WTC11 (cell line): ENCODE measurements around the gene TCEAL3.
"Not testable (repeated sequence)": the region's sequence is repeated elsewhere in the genome, so short reads cannot be mapped to it uniquely, and the experiment has no call there.

Source experiments
- CTCF ChIP-seq: fragments of 200-600 bp; IDR thresholded peaks from 2 replicates; pipeline ENCODE4 v1.8.0; 2022; ENCODE audit warnings: antibody characterized with exemption
- E2F4 ChIP-seq: sonication (generic); formaldehyde crosslinking; IDR thresholded peaks from 2 replicates; pipeline ENCODE4 v1.8.1; 2022; ENCODE audit warnings: low read depth, mild to moderate bottlenecking, moderate library complexity, missing genetic modification reagents, borderline replicate concordance
- ESRRA ChIP-seq: sonication (generic); formaldehyde crosslinking; IDR thresholded peaks from 2 replicates; pipeline ENCODE4 v1.8.1; 2022; ENCODE audit warnings: mild to moderate bottlenecking, missing genetic modification reagents, borderline replicate concordance
- RELA ChIP-seq: sonication (generic); formaldehyde crosslinking; IDR thresholded peaks from 2 replicates; pipeline ENCODE4 v1.8.1; 2022; ENCODE audit warnings: missing genetic modification reagents, mild to moderate bottlenecking, borderline replicate concordance
- SP1 ChIP-seq: sonication (generic); formaldehyde crosslinking; conservative IDR thresholded peaks from 2 replicates; pipeline ENCODE4 v1.8.1; 2022; ENCODE audit warnings: missing genetic modification reagents
- ZNF416 ChIP-seq: fragments of 250-450 bp; sonication (Bioruptor Pico); IDR thresholded peaks from 2 replicates; pipeline ENCODE4 v1.9.0; 2021; ENCODE audit warnings: mild to moderate bottlenecking, inconsistent platforms
- TF ChIP-seq, protein P1 (sequence below): fragments of 250-450 bp; sonication (Bioruptor Pico); conservative IDR thresholded peaks from 2 replicates; pipeline ENCODE4 v1.9.0; 2021; ENCODE audit warnings: mild to moderate bottlenecking
- TF ChIP-seq, protein P2 (sequence below): sonication (generic); formaldehyde crosslinking; IDR thresholded peaks from 2 replicates; pipeline ENCODE4 v1.8.0; 2022; ENCODE audit warnings: mild to moderate bottlenecking, missing genetic modification reagents

DNA sequence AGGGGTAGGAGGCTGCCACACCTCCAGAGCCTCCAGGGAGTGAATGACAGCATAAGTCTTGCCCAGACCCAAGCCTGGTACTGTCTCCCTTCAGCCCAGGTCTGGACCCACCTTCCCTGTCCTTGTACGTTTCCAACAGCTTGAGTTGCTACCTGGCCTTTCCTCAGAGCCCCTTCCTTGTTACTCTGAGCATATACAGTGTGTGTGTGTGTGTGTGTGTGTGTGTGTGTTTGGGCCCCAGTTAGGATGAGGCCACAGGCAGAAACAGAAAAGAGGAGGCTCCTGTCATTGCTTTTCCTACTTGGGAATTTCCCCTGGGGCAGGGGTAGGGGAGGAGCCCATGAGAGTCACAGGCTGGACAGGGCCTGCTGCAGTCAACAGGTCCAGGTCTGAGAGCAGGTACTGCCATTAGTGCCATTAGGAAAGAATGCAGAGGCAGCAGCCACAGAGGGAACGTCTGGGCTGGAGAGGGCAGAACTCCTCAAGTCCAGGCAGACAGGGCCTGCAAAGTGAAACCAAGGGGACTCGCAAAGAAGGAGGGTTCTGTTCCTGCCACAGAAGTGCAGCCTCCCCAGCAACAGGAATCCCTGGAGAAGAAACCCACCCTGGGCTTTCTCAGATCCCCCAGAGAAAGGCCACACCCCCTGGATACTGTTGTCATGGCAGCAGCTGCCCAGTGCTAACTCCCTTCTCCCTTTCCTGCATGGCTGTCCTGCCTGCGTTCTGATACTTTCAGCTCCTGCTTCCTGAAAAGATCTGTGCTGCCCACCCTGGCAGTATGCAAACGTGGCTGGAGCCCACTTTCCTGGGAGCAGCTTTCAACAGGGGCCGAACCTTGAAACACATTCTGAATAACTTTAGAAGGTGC is 30.9 kb downstream of the TCEAL3 start:
- TF ChIP-seq CTCF; E2F4 (CRISPR knock-in tag); ZNF416 (CRISPR knock-in tag); SP1 (CRISPR knock-in tag); RELA (CRISPR knock-in tag); ESRRA: not testable (repeated sequence)
- TF ChIP-seq, protein P1, sequence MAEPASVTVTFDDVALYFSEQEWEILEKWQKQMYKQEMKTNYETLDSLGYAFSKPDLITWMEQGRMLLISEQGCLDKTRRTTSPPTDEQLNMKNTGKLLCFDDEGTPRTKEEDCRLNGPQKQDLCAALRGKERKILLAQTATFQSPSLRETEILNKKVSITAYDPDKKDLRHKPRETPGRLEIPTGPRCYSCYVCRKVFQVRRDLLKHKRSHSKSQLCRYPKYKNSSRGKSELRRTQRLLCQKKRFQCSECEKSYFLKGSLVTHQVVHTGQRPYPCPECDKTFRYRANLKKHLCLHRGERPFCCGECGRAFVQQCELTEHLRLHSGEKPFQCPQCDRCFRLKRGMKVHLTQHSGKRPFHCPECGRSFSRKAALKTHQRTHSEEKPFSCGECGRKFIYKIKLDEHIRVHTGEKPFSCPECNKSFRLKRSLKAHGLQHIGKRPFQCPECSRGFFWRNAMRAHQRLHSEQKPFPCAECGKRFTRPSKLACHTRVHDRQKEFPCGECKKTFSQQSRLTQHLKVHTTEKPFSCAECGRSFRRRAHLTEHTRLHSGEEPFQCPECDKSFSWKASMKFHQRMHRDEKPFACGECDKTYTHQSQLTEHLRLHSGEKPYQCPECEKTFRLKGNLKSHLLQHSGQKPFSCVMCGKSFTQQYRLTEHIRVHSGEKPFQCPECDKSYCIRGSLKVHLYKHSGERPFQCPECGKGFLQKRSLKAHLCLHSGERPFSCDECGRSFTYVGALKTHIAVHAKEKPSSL (CRISPR knock-in tag) = not testable (repeated sequence)
- TF ChIP-seq, protein P2, sequence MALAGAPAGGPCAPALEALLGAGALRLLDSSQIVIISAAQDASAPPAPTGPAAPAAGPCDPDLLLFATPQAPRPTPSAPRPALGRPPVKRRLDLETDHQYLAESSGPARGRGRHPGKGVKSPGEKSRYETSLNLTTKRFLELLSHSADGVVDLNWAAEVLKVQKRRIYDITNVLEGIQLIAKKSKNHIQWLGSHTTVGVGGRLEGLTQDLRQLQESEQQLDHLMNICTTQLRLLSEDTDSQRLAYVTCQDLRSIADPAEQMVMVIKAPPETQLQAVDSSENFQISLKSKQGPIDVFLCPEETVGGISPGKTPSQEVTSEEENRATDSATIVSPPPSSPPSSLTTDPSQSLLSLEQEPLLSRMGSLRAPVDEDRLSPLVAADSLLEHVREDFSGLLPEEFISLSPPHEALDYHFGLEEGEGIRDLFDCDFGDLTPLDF (CRISPR knock-in tag) = not testable (repeated sequence)
